GM12878 (cell line): ENCODE data around the gene CCL16. TPM values are rescaled to one million over a fixed set of nuclear protein-coding genes. Genes with fewer than 3 reads are reported as not detected.

ENCODE experiments used
- ATAC-seq: fragments of 200-7000 bp; cut with Tn5 transposase; 3 replicates; pipeline ENCODE4 v1.9.1; 2020; ENCODE audit warnings: mild to moderate bottlenecking, moderate library complexity
- BruUV-seq: library from RNA; stranded (reverse); fragments of 400-500 nt; replicated peaks from 2 replicates; lab custom pipeline; 2021; lab: Mats Ljungman, UMichigan
- CTCF ChIA-PET: fragments of 300-600 bp; sonication (Branson Sonifier 250); formaldehyde crosslinking; extraction: SDS; loops from one replicate; lab custom pipeline; 2021; ENCODE audit warnings: inconsistent platforms; lab: Yijun Ruan, JAX
- POLR2A ChIA-PET: fragments of 350-600 bp; formaldehyde crosslinking; extraction: SDS; loops from one replicate; lab custom pipeline; 2021; ENCODE audit warnings: inconsistent platforms; lab: Charles Lee
- RAD21 ChIA-PET: fragments of 300-600 bp; sonication (Branson Sonifier 250); formaldehyde crosslinking; loops from one replicate; lab custom pipeline; 2023; ENCODE audit warnings: antibody characterized with exemption; ENCODE audit not compliant: unreplicated experiment; lab: Charles Lee
- SMC1A ChIA-PET: fragments of 300-600 bp; sonication (Branson Sonifier 250); formaldehyde crosslinking; loops from one replicate; lab custom pipeline; 2023; ENCODE audit not compliant: unreplicated experiment, uncharacterized antibody; lab: Charles Lee
- DNase-seq: peaks from one replicate; pipeline ENCODE4 v3.0.0-alpha.2; 2011; ENCODE audit warnings: low read depth, low spot score
- FAIRE-seq: peaks from 3 replicates; lab custom pipeline; 2011; peaks lifted over from hg19 to GRCh38; lab: Jason Lieb, UNC
- H2AFZ ChIP-seq: 2 replicates; pipeline ENCODE4 v1.6.0; 2011; ENCODE audit warnings: low read depth, low read length, control low read depth; ENCODE audit not compliant: control insufficient read depth
- H3K27ac ChIP-seq: 2 replicates; pipeline ENCODE4 v1.5.1; 2011; ENCODE audit warnings: control low read depth; ENCODE audit not compliant: control insufficient read depth, insufficient read depth
- H3K27me3 ChIP-seq, 2 experiments: replicated peaks in 1 of 2; 2 replicates each; pipeline versions ENCODE4 v1.6.0 to v1.6.1; 2011; ENCODE audit warnings: low read length in 1 of 2; ENCODE audit not compliant: control insufficient read depth in 2 of 2, insufficient read depth in 2 of 2
- H3K36me3 ChIP-seq, 2 experiments: 2 replicates each; pipeline ENCODE4 v1.5.1; 2011; ENCODE audit warnings: low read length in 1 of 2; ENCODE audit not compliant: control insufficient read depth in 2 of 2, insufficient read depth in 2 of 2
- H3K4me1 ChIP-seq: 2 replicates; pipeline ENCODE4 v1.6.1; 2011; ENCODE audit warnings: mild to moderate bottlenecking, low read length, moderate library complexity, mixed read lengths; ENCODE audit not compliant: control insufficient read depth, insufficient read depth
- H3K4me2 ChIP-seq: 2 replicates; pipeline ENCODE4 v1.6.0; 2011; ENCODE audit warnings: control low read depth; ENCODE audit not compliant: control insufficient read depth, insufficient read depth
- H3K4me3 ChIP-seq: fragments of 200-600 bp; sonication (generic); 2 replicates; pipeline ENCODE4 v1.5.1; 2016
- H3K79me2 ChIP-seq: 2 replicates; pipeline ENCODE4 v1.6.0; 2011; ENCODE audit warnings: low read length; ENCODE audit not compliant: control insufficient read depth, insufficient read depth
- H3K9ac ChIP-seq: 2 replicates; pipeline ENCODE4 v1.8.0; 2011; ENCODE audit warnings: low read length, control low read depth, mixed read lengths; ENCODE audit not compliant: control insufficient read depth, insufficient read depth
- H3K9me3 ChIP-seq: replicated peaks from 3 replicates; pipeline ENCODE4 v1.5.1; 2011; ENCODE audit warnings: mild to moderate bottlenecking, low read length; ENCODE audit not compliant: control insufficient read depth, insufficient read depth
- H4K20me1 ChIP-seq: 2 replicates; pipeline ENCODE4 v1.6.0; 2011; ENCODE audit not compliant: control insufficient read depth, insufficient read depth
- BACH1 ChIP-seq: fragments of 450-650 bp; IDR thresholded peaks from 2 replicates; pipeline ENCODE4 v1.6.1; 2017; ENCODE audit warnings: mild to moderate bottlenecking, borderline replicate concordance
- BCL3 ChIP-seq: IDR thresholded peaks from 2 replicates; pipeline ENCODE4 v1.6.1; 2011; ENCODE audit warnings: borderline replicate concordance, low read depth, mild to moderate bottlenecking, moderate library complexity, low read length; ENCODE audit not compliant: insufficient read depth, poor library complexity, severe bottlenecking
- CHD1 ChIP-seq: IDR thresholded peaks from 2 replicates; pipeline ENCODE4 v1.6.1; 2012; ENCODE audit warnings: low read depth, low read length, improper control_type of control experiment
- CHD2 ChIP-seq: IDR thresholded peaks from 2 replicates; pipeline ENCODE4 v1.6.1; 2011; ENCODE audit warnings: low read depth, low read length, improper control_type of control experiment, borderline replicate concordance
- EED ChIP-seq: sonication (generic); IDR thresholded peaks from 2 replicates; pipeline ENCODE4 v1.6.1; 2016; ENCODE audit warnings: antibody characterized with exemption, low read depth
- EP300 ChIP-seq, 2 experiments: fragments of 150-350 bp in 1 of 2; IDR thresholded peaks; 2 replicates each; pipeline ENCODE4 v1.6.1; 2011 to 2012; ENCODE audit warnings: low read depth in 2 of 2, low read length in 2 of 2, borderline replicate concordance in 1 of 2, improper control_type of control experiment in 1 of 2, inconsistent platforms in 1 of 2; ENCODE audit not compliant: control insufficient read depth in 1 of 2
- IRF3 ChIP-seq: fragments of 450-650 bp; IDR thresholded peaks from 2 replicates; pipeline ENCODE4 v1.6.1; 2014; ENCODE audit warnings: mild to moderate bottlenecking
- IRF4 ChIP-seq: IDR thresholded peaks from 2 replicates; pipeline ENCODE4 v1.6.1; 2011; ENCODE audit warnings: low read depth, low read length
- POU2F2 ChIP-seq: IDR thresholded peaks from 3 replicates; pipeline ENCODE4 v1.6.1; 2011; ENCODE audit warnings: low read depth, mild to moderate bottlenecking, low read length, borderline replicate concordance
- RB1 ChIP-seq: fragments of 450-650 bp; formaldehyde crosslinking; IDR thresholded peaks from 2 replicates; pipeline ENCODE4 v1.6.1; 2017; ENCODE audit warnings: mild to moderate bottlenecking, borderline replicate concordance
- SRF ChIP-seq, 2 experiments: IDR thresholded peaks; 2 replicates each; pipeline ENCODE4 v1.6.1; 2011; ENCODE audit warnings: low read depth in 2 of 2, low read length in 2 of 2, mild to moderate bottlenecking in 1 of 2, moderate library complexity in 1 of 2
- SUPT20H ChIP-seq: IDR thresholded peaks from 2 replicates; pipeline ENCODE4 v1.6.1; 2011; ENCODE audit warnings: low read depth, mild to moderate bottlenecking, low read length, moderate library complexity, borderline replicate concordance; ENCODE audit not compliant: control insufficient read depth
- TARDBP ChIP-seq: IDR thresholded peaks from 2 replicates; pipeline ENCODE4 v1.6.1; 2016; ENCODE audit warnings: borderline replicate concordance
- TCF3 ChIP-seq: IDR thresholded peaks from 2 replicates; pipeline ENCODE4 v1.6.1; 2012; ENCODE audit warnings: low read depth, mild to moderate bottlenecking, low read length, borderline replicate concordance; ENCODE audit not compliant: insufficient read depth
- WGBS: methylation state at CpG from one replicate; pipeline ENCODE4 v1.1.6; 2016; ENCODE audit warnings: low lambda C conversion rate; ENCODE audit not compliant: insufficient replicate concordance, insufficient coverage; ENCODE audit errors: missing lambda C conversion rate; 5-methylcytosine and 5-hydroxymethylcytosine counted together
- in situ Hi-C: fragments of 300-500 bp; cut with MboI; formaldehyde crosslinking; loops from 9 replicates; pipeline ENCODE4 v1.14.3; 2018; ENCODE audit warnings: mixed read lengths
- intact Hi-C: fragments of 100-400 bp; cut with micrococcal nuclease; formaldehyde crosslinking; loops from one replicate; pipeline ENCODE4 v1.14.2; 2022; ENCODE audit not compliant: unreplicated experiment
- polyA plus RNA-seq, 11 experiments: library from polyadenylated mRNA; depleted of rRNA in 4 of 11; unstranded in 6 of 11; stranded (reverse) in 5 of 11; fragments of >200 nt; fragmentation: Nextera tagmentation in 4 of 11; fragmentation: Illumina TruSeq in 1 of 11; extraction: Ambion mirVana in 4 of 11; extraction: Trizol in 1 of 11; gene quantifications; 1 replicate in 1 of 11; 2 replicates in 10 of 11; pipeline versions ENCODE4 v1.2.1 to v1.2.3, GENCODE V29; 2011 to 2016; ENCODE audit warnings: inconsistent platforms in 2 of 11, missing spikeins in 2 of 11, low read depth in 1 of 11
- total RNA-seq, 4 experiments: library from RNA; depleted of rRNA in 3 of 4; stranded (reverse); fragments of >200 nt in 3 of 4; fragmentation: Illumina TruSeq in 1 of 4; extraction: Trizol in 1 of 4; gene quantifications; 2 replicates each; pipeline versions ENCODE4 v1.2.1 to v1.2.3, GENCODE V29; 2013 to 2021

The CCL16 gene
- total and polyA plus RNA-seq, 10 of the 15 experiments (the other 5 are each of a cell fraction or from before 2014, with no cell fraction given): not detected

GRCh38 chr17:35949401-35949800 is 31.9 kb downstream of the CCL16 start (continued):
- TF ChIP-seq BCL3 (no peak), EED (no peak)

GRCh38 chr17:35948092-35948491 is 33.2 kb downstream of the CCL16 start:
- ChIA-PET POLR2A (interaction anchor here (0.6 to 1.1 kb wide), 2 partner anchors 16 to 71 kb away, joined by 5 to 6 read pairs; no protein-coding TSS in a partner anchor), SMC1A (interaction anchor here (0.7 to 3.0 kb wide), 13 partner anchors 8 to 538 kb away, joined by 3 to 18 read pairs (median 4); no protein-coding TSS in a partner anchor), RAD21 (interaction anchor here (0.6 to 2.4 kb wide), 10 partner anchors 10 to 1885 kb away, joined by 3 to 8 read pairs (median 4); partner anchors contain the start of genes MYO19 and PIGW), CTCF (interaction anchor here (0.7 to 4.8 kb wide), 17 partner anchors 11 to 1447 kb away, joined by 3 to 38 read pairs (median 5); no protein-coding TSS in a partner anchor)
- Histone ChIP-seq H3K4me2 (no peak overlapping the region), H4K20me1 (no peaks in the 10 kb centered on the region), H2AFZ (no peak overlapping the region), H3K27ac (no peak overlapping the region), H3K9me3 (no peaks in the 10 kb centered on the region), H3K36me3 (no peaks in the 10 kb centered on the region), H3K9ac (no peak overlapping the region), H3K4me3 (no peak overlapping the region), H3K27me3 (no peaks in the 10 kb centered on the region; a peak in 1 of 4 replicates), H3K4me1 (no peaks in the 10 kb centered on the region), H3K79me2 (no peaks in the 10 kb centered on the region)
- no peak for DNase-seq
- intact Hi-C loops: loop anchor here (5.0 kb wide), 1 partner anchor 101 kb away; no protein-coding TSS in a partner anchor
- in situ Hi-C loops: no loop called here
- no TSS peak for BruUV-seq
- TF ChIP-seq CHD1 (no peak), BACH1 (no peak), CHD2 (no peak), TCF3 (no peak), TARDBP (no peak), POU2F2 (no peak), EED (no peak), EP300 (IDR thresholded peaks at IDR 0.05; ENCODE audit: borderline replicate concordance in 1 of 2, control insufficient read depth in 1 of 2, low read depth in 2 of 2, low read length in 2 of 2) (no peak), IRF4 (no peak), SUPT20H (no peak), RB1 (no peak), IRF3 (no peak), SRF (IDR thresholded peaks at IDR 0.05; ENCODE audit: low read depth in 2 of 2, low read length in 2 of 2) (no peak)
- no peak for ATAC-seq
- WGBS: 60% methylated on average over 7 of the region's 7 CpGs
- no peak for FAIRE-seq
